SHP77 treated with DMSO at 0.1 percent for 48 hours (cell line): Measurements from ENCODE around the gene RCOR3.
"Not testable (repeated sequence)": the region's sequence is repeated elsewhere in the genome, so short reads cannot be mapped to it uniquely, and the experiment has no call there.

Experiments
- DNase-seq: peaks from one replicate; lab custom pipeline; 2025; lab: John Stamatoyannopoulos, UW

Gene RCOR3

GRCh38 chr1:211260141-211261107, 1.3 kb downstream of the RCOR3 start:
- DNase-seq = peak; percentile 34

GRCh38 chr1:211261229-211261628, 2.1 kb downstream of the RCOR3 start:
- no peak for DNase-seq

GRCh38 chr1:211263022-211263421, 3.9 kb downstream of the RCOR3 start:
- DNase-seq = not testable (repeated sequence)

GRCh38 chr1:211267204-211267857, 8.2 kb downstream of the RCOR3 start:
- no peak for DNase-seq

- no peak for DNase-seq
These were observed 20.2 kb downstream of the RCOR3 start for GRCh38 chr1:211279340-211279739.

- DNase-seq = no peak
These were observed 21.7 kb downstream of the RCOR3 start for GRCh38 chr1:211280910-211281309.

GRCh38 chr1:211281320-211282022, 22.3 kb downstream of the RCOR3 start:
- no peak for DNase-seq

- no peak for DNase-seq
These were observed 22.8 kb downstream of the RCOR3 start for GRCh38 chr1:211282023-211282373.

- DNase-seq = no peak
These were observed 26.0 kb downstream of the RCOR3 start for GRCh38 chr1:211285196-211285595.

GRCh38 chr1:211287218-211287617, 28.1 kb downstream of the RCOR3 start:
- DNase-seq = no peak

- DNase-seq = no peak
These were observed 33.2 kb downstream of the RCOR3 start for GRCh38 chr1:211292411-211292810.

GRCh38 chr1:211296396-211296795, 37.2 kb downstream of the RCOR3 start:
- DNase-seq = no peak

GRCh38 chr1:211305044-211305443, 45.9 kb downstream of the RCOR3 start:
- DNase-seq = no peak

GRCh38 chr1:211309617-211310016, 50.5 kb downstream of the RCOR3 start:
- no peak for DNase-seq

- DNase-seq = no peak
These were observed 54.2 kb downstream of the RCOR3 start for GRCh38 chr1:211313392-211313791.

- no peak for DNase-seq
These were observed 59.6 kb downstream of the RCOR3 start for GRCh38 chr1:211318576-211319280.

GRCh38 chr1:211319892-211320291, 60.7 kb downstream of the RCOR3 start:
- no peak for DNase-seq

GRCh38 chr1:211320980-211321379, 61.8 kb downstream of the RCOR3 start:
- DNase-seq = no peak

- DNase-seq = not testable (repeated sequence)
These were observed 62.5 kb downstream of the RCOR3 start for GRCh38 chr1:211321646-211322045.

- no peak for DNase-seq
These were observed 64.2 kb downstream of the RCOR3 start for GRCh38 chr1:211323156-211324063.
